ENCODE measurements around the gene DRICH1.

DNA sequence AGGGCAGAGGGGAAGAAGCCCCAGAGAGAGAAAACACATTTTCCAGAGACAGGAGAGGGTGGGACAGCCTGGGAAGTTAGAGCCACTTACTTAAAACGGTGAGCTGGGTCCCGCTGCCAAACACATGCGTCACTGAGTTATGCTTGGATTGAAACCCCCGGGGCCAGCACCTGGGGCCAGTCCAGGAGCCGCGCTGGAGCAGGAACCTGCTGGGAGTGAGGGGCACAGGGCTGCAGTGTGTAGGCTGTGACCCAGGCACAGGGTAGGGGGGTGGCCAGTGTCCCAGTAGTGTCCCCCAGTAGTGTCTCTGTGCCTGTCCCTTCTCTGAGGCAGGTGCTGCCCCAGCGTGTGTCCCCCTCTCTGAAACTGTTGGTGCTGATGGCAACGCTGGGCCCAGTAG is 57.2 kb downstream of the DRICH1 start:
- TF ChIP-seq, protein P1, sequence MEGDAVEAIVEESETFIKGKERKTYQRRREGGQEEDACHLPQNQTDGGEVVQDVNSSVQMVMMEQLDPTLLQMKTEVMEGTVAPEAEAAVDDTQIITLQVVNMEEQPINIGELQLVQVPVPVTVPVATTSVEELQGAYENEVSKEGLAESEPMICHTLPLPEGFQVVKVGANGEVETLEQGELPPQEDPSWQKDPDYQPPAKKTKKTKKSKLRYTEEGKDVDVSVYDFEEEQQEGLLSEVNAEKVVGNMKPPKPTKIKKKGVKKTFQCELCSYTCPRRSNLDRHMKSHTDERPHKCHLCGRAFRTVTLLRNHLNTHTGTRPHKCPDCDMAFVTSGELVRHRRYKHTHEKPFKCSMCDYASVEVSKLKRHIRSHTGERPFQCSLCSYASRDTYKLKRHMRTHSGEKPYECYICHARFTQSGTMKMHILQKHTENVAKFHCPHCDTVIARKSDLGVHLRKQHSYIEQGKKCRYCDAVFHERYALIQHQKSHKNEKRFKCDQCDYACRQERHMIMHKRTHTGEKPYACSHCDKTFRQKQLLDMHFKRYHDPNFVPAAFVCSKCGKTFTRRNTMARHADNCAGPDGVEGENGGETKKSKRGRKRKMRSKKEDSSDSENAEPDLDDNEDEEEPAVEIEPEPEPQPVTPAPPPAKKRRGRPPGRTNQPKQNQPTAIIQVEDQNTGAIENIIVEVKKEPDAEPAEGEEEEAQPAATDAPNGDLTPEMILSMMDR (IDR thresholded peaks at IDR 0.05), result no peak
- TF ChIP-seq POLR2A (IDR thresholded peaks at IDR 0.05) (no peak), POLR2AphosphoS5 (IDR thresholded peaks at IDR 0.05) (no peak), EP300 (IDR thresholded peaks at IDR 0.05) (no peak)
